Activated T-cell treated with anti-CD3 and anti-CD28 coated beads for 48 hours (primary cell): ENCODE data around the gene TBL1Y.
"Not testable (repeated sequence)": the region's sequence is repeated elsewhere in the genome, so short reads cannot be mapped to it uniquely, and the experiment has no call there.

Experiments
- DNase-seq: peaks from one replicate; pipeline ENCODE4 v3.0.0-alpha.2; 2020; ENCODE audit warnings: low read depth

The TBL1Y gene

GRCh38 chrY:6972271-6972887 lies 61.9 kb downstream of the TBL1Y start:
- DNase-seq, result no peak

GRCh38 chrY:6974971-6975370 lies 64.5 kb downstream of the TBL1Y start:
- DNase-seq, result no peak

- no peak for DNase-seq
Measured at GRCh38 chrY:6977783-6978182, 67.3 kb downstream of the TBL1Y start.

GRCh38 chrY:6983221-6983620 lies 72.7 kb downstream of the TBL1Y start:
- no peak for DNase-seq

- no peak for DNase-seq
Measured at GRCh38 chrY:6987811-6988210, 77.3 kb downstream of the TBL1Y start.

GRCh38 chrY:6989886-6990620 lies 79.6 kb downstream of the TBL1Y start:
- DNase-seq, result no peak

- DNase-seq, result no peak
Measured at GRCh38 chrY:6992041-6992440, 81.5 kb downstream of the TBL1Y start.

GRCh38 chrY:6995987-6996386 lies 85.5 kb downstream of the TBL1Y start:
- no peak for DNase-seq

GRCh38 chrY:6997503-6998066 lies 87.1 kb downstream of the TBL1Y start:
- DNase-seq, result no peak

- DNase-seq, result no peak
Measured at GRCh38 chrY:6999905-7000304, 89.4 kb downstream of the TBL1Y start.

GRCh38 chrY:7002581-7002980 lies 92.1 kb downstream of the TBL1Y start:
- no peak for DNase-seq

- DNase-seq, result no peak
Measured at GRCh38 chrY:7007911-7008310, 97.4 kb downstream of the TBL1Y start.

GRCh38 chrY:7008578-7009355 lies 98.3 kb downstream of the TBL1Y start:
- no peak for DNase-seq

GRCh38 chrY:7013051-7013450 lies 102.6 kb downstream of the TBL1Y start:
- no peak for DNase-seq

- DNase-seq, result no peak
Measured at GRCh38 chrY:7016521-7016920, 106.0 kb downstream of the TBL1Y start.

GRCh38 chrY:7017244-7018080 lies 107.0 kb downstream of the TBL1Y start:
- DNase-seq, result no peak

- DNase-seq, result no peak
Measured at GRCh38 chrY:7039037-7039436, 128.5 kb downstream of the TBL1Y start.

- no peak for DNase-seq
Measured at GRCh38 chrY:7040662-7041061, 130.2 kb downstream of the TBL1Y start.

- DNase-seq, result no peak
Measured at GRCh38 chrY:7041983-7042382, 131.5 kb downstream of the TBL1Y start.

GRCh38 chrY:7052461-7052860 lies 142.0 kb downstream of the TBL1Y start:
- DNase-seq, result not testable (repeated sequence)

GRCh38 chrY:7056886-7057285 lies 146.4 kb downstream of the TBL1Y start:
- DNase-seq, result no peak

GRCh38 chrY:7078725-7079124 lies 168.2 kb downstream of the TBL1Y start:
- no peak for DNase-seq
